ENCODE data around the gene RUNX1.
A peak's percentile ranks its signal among the peaks of the same experiment; 100 is the strongest.

Gene RUNX1

DNA sequence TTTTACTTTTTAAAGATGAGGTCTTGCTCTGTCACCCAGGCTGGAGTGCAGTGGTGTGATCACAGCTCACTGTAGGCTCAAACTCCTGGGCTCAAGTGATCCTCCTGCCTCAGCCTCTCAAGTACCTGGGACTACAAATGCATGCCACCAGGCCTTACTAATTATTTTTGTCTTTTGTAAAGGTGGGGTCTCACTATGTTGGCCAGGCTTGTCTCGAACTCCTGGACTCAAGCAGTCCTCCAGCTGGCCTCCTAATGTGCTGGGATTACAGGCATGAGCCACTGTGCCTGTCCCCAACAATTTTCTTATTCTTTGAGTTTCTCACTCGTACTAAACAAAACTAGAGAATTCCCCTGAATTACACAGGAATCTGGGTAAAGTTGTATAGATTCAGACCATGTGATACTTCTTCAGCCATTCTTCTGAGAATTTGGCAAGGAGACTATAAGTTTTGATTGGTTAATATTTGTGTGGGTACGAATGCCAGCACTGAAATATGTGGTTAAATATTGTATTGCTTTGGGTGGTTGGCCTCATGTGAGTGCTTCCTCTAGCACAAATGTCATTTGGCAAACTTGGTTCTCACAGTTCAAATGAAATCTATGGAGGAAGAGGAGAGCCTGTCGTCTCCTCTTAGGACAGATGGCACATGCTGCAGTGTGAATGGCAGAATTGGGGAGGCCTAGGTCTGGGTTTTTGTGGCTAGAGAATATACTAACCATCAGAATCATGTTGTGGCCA, 104.9 kb downstream of the RUNX1 start:
- Mint-ChIP-seq H3K4me3 (no peak overlapping the region), H3K9me3 (no peaks in the 10 kb centered on the region), H3K27me3 (ENCODE audit: low read depth) (no peaks in the 10 kb centered on the region), H3K36me3 (ENCODE audit: low read depth) (peaks cover 20% of the 10 kb centered on the region), H3K27ac (no peak overlapping the region), H3K4me1 (ENCODE audit: low read depth) (peaks cover 56% of the 10 kb centered on the region)

- H3K4me1 Mint-ChIP-seq (ENCODE audit: low read depth), result peaks cover 61% of the 10 kb centered on the region
- H3K9me3 Mint-ChIP-seq, result no peaks in the 10 kb centered on the region
- peak overlapping the region; percentile 6 for H3K4me3 Mint-ChIP-seq
- peaks cover 24% of the 10 kb centered on the region for H3K36me3 Mint-ChIP-seq (ENCODE audit: low read depth)
- no peaks in the 10 kb centered on the region for H3K27me3 Mint-ChIP-seq (ENCODE audit: low read depth)
- H3K27ac Mint-ChIP-seq, result peak overlapping the region; percentile 67
These were observed 106.2 kb downstream of the RUNX1 start for GRCh38 chr21:34942911-34943310.

- H3K27me3 Mint-ChIP-seq (ENCODE audit: low read depth), result no peaks in the 10 kb centered on the region
- no peak overlapping the region for H3K27ac Mint-ChIP-seq
- no peak overlapping the region for H3K4me3 Mint-ChIP-seq
- peaks cover 21% of the 10 kb centered on the region for H3K36me3 Mint-ChIP-seq (ENCODE audit: low read depth)
- H3K4me1 Mint-ChIP-seq (ENCODE audit: low read depth), result peaks cover 64% of the 10 kb centered on the region
- H3K9me3 Mint-ChIP-seq, result no peaks in the 10 kb centered on the region
These were observed 107.9 kb downstream of the RUNX1 start for GRCh38 chr21:34941162-34941561.

GRCh38 chr21:34939673-34940331, 109.3 kb downstream of the RUNX1 start:
- H3K36me3 Mint-ChIP-seq (ENCODE audit: low read depth), result peaks cover 12% of the 10 kb centered on the region
- peaks cover 67% of the 10 kb centered on the region for H3K4me1 Mint-ChIP-seq (ENCODE audit: low read depth)
- H3K4me3 Mint-ChIP-seq, result no peak overlapping the region
- H3K27me3 Mint-ChIP-seq (ENCODE audit: low read depth), result no peaks in the 10 kb centered on the region
- no peak overlapping the region for H3K27ac Mint-ChIP-seq
- no peaks in the 10 kb centered on the region for H3K9me3 Mint-ChIP-seq

DNA sequence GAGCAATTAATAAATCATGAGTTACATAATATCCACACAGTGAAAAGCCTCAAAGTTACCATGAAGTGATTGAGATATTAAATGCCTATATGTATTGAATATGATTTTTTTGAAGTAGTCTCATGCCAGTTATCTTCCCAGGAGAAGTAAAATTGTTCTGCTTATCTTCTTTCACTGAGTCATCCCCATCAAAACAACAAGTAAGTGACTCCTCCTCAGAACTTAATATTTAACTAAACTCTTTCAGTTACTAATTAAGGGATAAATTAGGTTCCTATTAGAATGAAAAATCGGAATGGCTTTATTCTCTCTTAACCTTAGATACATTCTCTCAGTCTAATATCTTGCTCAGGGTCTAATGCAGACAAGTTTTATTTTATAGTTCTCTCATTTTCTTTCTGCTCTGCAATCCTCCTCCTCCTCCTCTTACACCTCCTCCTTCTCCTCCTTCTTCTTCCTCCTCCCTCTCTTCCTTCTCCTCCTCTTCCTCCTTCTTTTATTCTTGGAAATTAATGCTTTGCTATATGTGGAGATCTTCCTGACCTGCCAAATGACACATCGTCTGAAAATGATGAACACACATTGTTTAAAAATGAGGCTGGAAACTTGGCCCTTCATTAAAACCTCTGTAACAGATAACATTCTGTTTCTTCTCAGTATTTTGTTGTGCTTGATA, 110.9 kb downstream of the RUNX1 start:
- Mint-ChIP-seq H3K9me3 (no peaks in the 10 kb centered on the region), H3K4me3 (no peak overlapping the region), H3K36me3 (ENCODE audit: low read depth) (peaks cover 15% of the 10 kb centered on the region)

GRCh38 chr21:34936883-34937563, 112.1 kb downstream of the RUNX1 start:
- Mint-ChIP-seq H3K27ac (peak overlapping the region; percentile 76), H3K36me3 (ENCODE audit: low read depth) (peaks cover 13% of the 10 kb centered on the region), H3K27me3 (ENCODE audit: low read depth) (no peaks in the 10 kb centered on the region), H3K4me3 (no peak overlapping the region), H3K4me1 (ENCODE audit: low read depth) (peaks cover 72% of the 10 kb centered on the region), H3K9me3 (no peaks in the 10 kb centered on the region)

More for the DNA sequence above, 110.9 kb downstream of the RUNX1 start:
- H3K27ac Mint-ChIP-seq, result peak overlapping the region; percentile 6
- H3K4me1 Mint-ChIP-seq (ENCODE audit: low read depth), result peaks cover 70% of the 10 kb centered on the region
- H3K27me3 Mint-ChIP-seq (ENCODE audit: low read depth), result no peaks in the 10 kb centered on the region

DNA sequence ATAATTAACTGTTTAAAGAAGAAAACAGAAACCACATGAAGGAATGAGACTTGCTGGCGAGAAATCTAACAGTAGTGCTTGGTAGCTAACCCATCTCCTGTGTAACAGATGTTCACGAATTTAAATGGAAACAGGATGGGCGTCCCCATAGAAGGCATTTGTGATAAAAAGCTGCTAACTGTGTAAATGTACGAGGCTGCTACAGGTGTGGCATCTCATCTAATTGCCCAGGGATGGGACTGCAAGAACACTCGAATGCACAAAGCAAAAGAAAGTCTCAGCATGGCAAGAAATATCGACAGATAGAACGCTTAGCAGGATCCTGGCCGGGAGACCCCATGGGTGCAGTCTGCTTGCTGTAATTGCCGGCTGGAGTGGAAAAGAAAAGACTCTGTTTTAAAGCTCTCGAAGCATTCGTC, 112.7 kb downstream of the RUNX1 start:
- Mint-ChIP-seq H3K4me1 (ENCODE audit: low read depth) (peaks cover 74% of the 10 kb centered on the region), H3K27ac (peak overlapping the region; percentile 76), H3K4me3 (peak overlapping the region; percentile 54), H3K27me3 (ENCODE audit: low read depth) (no peaks in the 10 kb centered on the region), H3K9me3 (no peaks in the 10 kb centered on the region), H3K36me3 (ENCODE audit: low read depth) (peaks cover 17% of the 10 kb centered on the region)

GRCh38 chr21:34935898-34936297, 113.2 kb downstream of the RUNX1 start:
- Mint-ChIP-seq H3K27me3 (ENCODE audit: low read depth) (no peaks in the 10 kb centered on the region), H3K9me3 (no peaks in the 10 kb centered on the region), H3K27ac (peak overlapping the region; percentile 76), H3K36me3 (ENCODE audit: low read depth) (peaks cover 13% of the 10 kb centered on the region), H3K4me1 (ENCODE audit: low read depth) (peaks cover 71% of the 10 kb centered on the region), H3K4me3 (peak overlapping the region; percentile 54)

DNA sequence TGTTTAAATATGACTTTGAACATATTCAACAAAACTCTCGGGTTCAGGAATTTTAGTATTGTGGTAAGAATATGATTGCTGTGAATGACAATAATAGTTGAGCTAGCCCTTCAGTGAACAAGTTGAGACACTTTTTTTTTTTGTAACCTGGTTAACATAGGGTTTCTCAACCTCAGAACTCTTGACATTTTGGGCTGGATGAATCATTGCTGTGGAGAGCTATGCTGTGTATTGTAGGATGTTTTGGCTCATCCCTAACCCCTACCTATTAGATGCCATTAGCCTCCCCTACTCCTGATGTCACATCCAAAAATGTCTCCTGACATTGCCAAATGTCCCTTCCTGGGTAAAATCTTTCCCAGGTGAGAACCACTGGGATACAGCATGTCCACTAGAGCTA, 113.7 kb downstream of the RUNX1 start:
- H3K9me3 Mint-ChIP-seq, result no peaks in the 10 kb centered on the region
- no peaks in the 10 kb centered on the region for H3K27me3 Mint-ChIP-seq (ENCODE audit: low read depth)
- peak overlapping the region; percentile 76 for H3K27ac Mint-ChIP-seq
- peaks cover 70% of the 10 kb centered on the region for H3K4me1 Mint-ChIP-seq (ENCODE audit: low read depth)
- H3K4me3 Mint-ChIP-seq, result peak overlapping the region; percentile 21
- peaks cover 13% of the 10 kb centered on the region for H3K36me3 Mint-ChIP-seq (ENCODE audit: low read depth)

GRCh38 chr21:34934350-34934749, 114.8 kb downstream of the RUNX1 start:
- Mint-ChIP-seq H3K27me3 (ENCODE audit: low read depth) (no peaks in the 10 kb centered on the region), H3K4me1 (ENCODE audit: low read depth) (peaks cover 66% of the 10 kb centered on the region), H3K27ac (peak overlapping the region; percentile 97), H3K9me3 (no peaks in the 10 kb centered on the region), H3K36me3 (ENCODE audit: low read depth) (peaks cover 11% of the 10 kb centered on the region), H3K4me3 (peak overlapping the region; percentile 68)

DNA sequence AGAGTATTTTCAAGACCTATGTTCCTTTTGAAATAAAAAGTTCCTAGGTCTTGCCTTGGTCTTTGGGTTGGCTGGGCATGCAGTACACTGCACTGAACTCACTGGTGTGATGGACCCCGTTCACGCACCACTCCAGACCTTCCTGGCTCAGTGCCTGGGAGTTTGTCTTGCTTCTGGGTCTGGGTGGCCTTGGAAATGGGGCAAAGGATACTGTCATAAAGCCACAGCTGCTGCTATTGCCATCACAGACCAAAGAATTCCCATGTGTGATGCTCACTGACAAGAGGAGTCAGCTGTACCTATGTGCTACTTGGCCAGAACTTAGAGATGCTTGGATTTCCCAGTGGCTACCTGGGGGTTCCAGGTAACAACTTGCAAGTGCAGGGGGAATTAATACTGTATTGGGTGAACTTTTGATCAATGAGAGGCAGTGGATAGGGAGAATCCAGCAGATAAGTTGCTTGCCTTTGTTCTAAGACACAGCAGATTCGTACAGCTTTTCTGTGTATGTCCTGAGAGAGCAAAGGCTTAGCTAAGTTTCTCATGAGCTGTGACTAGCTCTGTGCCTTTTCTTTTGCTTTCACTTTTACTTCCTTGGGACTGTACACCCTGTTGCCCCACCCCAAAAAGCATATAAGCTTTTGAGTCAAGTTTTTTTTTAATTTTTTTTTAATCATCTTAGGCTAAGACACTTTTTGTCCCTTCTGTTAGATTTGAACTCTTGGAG, 115.3 kb downstream of the RUNX1 start:
- Mint-ChIP-seq H3K4me1 (ENCODE audit: low read depth) (peaks cover 70% of the 10 kb centered on the region), H3K36me3 (ENCODE audit: low read depth) (peaks cover 11% of the 10 kb centered on the region), H3K9me3 (no peaks in the 10 kb centered on the region), H3K27me3 (ENCODE audit: low read depth) (no peaks in the 10 kb centered on the region), H3K4me3 (peak overlapping the region; percentile 68), H3K27ac (peak overlapping the region; percentile 97)

DNA sequence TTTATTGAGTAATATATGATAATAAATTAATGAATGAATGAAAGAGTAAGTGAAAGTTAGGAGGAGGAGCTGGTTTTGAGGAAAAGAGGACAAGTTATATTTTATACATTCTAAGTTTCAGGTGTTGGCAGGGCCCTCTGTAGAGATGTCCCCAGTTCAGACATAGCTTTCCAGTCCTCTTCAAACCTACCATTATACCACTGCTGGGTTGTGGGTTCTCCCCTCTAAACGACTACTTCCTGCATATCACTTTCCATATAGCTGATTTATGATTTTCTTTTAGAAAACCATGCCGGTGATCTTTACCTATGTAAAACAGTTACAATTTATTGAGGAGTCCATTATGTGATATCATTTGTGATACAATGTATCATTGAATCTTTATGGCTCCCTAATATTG, 116.9 kb downstream of the RUNX1 start:
- no peak overlapping the region for H3K27ac Mint-ChIP-seq
- peaks cover 7% of the 10 kb centered on the region for H3K36me3 Mint-ChIP-seq (ENCODE audit: low read depth)
- H3K4me3 Mint-ChIP-seq, result no peak overlapping the region
- H3K27me3 Mint-ChIP-seq (ENCODE audit: low read depth), result no peaks in the 10 kb centered on the region
- H3K9me3 Mint-ChIP-seq, result no peaks in the 10 kb centered on the region
- peaks cover 62% of the 10 kb centered on the region for H3K4me1 Mint-ChIP-seq (ENCODE audit: low read depth)

- H3K4me1 Mint-ChIP-seq (ENCODE audit: low read depth), result peaks cover 57% of the 10 kb centered on the region
- H3K27ac Mint-ChIP-seq, result no peak overlapping the region
- H3K36me3 Mint-ChIP-seq (ENCODE audit: low read depth), result peaks cover 11% of the 10 kb centered on the region
- H3K4me3 Mint-ChIP-seq, result no peak overlapping the region
- H3K27me3 Mint-ChIP-seq (ENCODE audit: low read depth), result no peaks in the 10 kb centered on the region
- no peaks in the 10 kb centered on the region for H3K9me3 Mint-ChIP-seq
These were observed 118.1 kb downstream of the RUNX1 start for GRCh38 chr21:34930971-34931370.

- peaks cover 41% of the 10 kb centered on the region for H3K4me1 Mint-ChIP-seq (ENCODE audit: low read depth)
- H3K27ac Mint-ChIP-seq, result no peak overlapping the region
- H3K27me3 Mint-ChIP-seq (ENCODE audit: low read depth), result no peaks in the 10 kb centered on the region
- H3K9me3 Mint-ChIP-seq, result no peaks in the 10 kb centered on the region
- no peak overlapping the region for H3K4me3 Mint-ChIP-seq
- peaks cover 18% of the 10 kb centered on the region for H3K36me3 Mint-ChIP-seq (ENCODE audit: low read depth)
These were observed 120.5 kb downstream of the RUNX1 start for GRCh38 chr21:34928637-34929036.

Data from T-helper 1 cell treated with Interleukin-12 subunit alpha and Interleukin-12 subunit beta and Interleukin-4 antibody, amounts not matched to agents 30 μg/mL and 1 μg/mL, for 36 hours (primary cell).